Brain microvascular endothelial cell (primary cell): ENCODE measurements around the gene PDIA4.

Experiments
- DNase-seq: peaks from one replicate; pipeline ENCODE4 v3.0.0-alpha.2; 2020
- H3K27ac ChIP-seq: fragments of 250-450 bp; sonication (Bioruptor Pico); 2 replicates; pipeline ENCODE4 v1.5.1; 2020; ENCODE audit warnings: mild to moderate bottlenecking, moderate library complexity
- H3K27me3 ChIP-seq: fragments of 250-450 bp; sonication (Bioruptor Pico); replicated peaks from 2 replicates; pipeline ENCODE4 v1.5.1; 2020; ENCODE audit warnings: mild to moderate bottlenecking
- H3K36me3 ChIP-seq: fragments of 250-450 bp; sonication (Bioruptor Pico); replicated peaks from 2 replicates; pipeline ENCODE4 v1.5.1; 2020; ENCODE audit warnings: mild to moderate bottlenecking
- H3K4me3 ChIP-seq: 2 replicates; pipeline ENCODE4 v1.5.1; 2011; ENCODE audit warnings: low read depth, mild to moderate bottlenecking, control low read depth, low read length, moderate library complexity
- CTCF ChIP-seq: IDR thresholded peaks from 2 replicates; pipeline ENCODE4 v1.5.1; 2011; ENCODE audit warnings: low read depth, mild to moderate bottlenecking, moderate library complexity, low read length, control low read depth, inconsistent platforms; ENCODE audit errors: missing control alignments
- in situ Hi-C: cut with HindIII; loops from 2 replicates; pipeline ENCODE4 v1.10.0; 2017; ENCODE audit warnings: low sequenced_read_pairs, low pct_ligation_motif_present

PDIA4 gene

DNA sequence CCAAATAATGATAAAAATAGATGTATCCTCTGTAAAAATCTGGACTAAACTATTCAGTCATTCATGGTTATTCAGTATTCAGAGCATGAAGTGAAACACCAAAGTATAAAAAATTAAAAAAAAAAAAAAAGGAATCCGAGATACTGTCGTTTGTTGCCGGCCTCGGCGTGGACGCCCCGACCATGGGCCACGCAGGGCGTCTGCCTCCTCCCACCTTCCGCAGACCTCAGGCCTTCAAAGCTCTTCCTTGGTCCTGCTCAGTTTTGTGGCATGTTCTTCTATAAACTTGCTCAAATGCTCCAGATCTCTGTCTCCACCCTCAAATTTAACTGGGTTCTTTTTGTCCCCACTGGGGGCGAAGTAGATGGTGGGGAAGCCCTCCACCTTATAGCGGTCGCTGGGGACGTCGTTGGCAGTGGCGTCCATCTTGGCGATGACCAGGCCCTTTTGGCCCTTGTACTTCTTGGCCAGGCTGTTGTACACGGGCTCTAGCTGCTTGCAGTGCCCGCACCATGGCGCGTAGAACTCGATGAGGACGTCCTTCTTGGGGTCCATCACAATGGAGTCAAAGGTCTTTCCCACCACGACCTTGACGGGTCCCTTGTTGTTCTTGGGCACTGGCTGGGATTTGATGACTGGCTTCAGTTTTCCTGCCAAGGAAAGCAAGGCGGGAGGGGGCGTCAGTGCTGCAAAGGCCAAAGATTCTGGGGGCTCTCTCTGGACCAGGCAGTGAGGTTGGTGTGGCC, 24.6 kb downstream of the PDIA4 start:
- peaks cover 66% of the 10 kb centered on the region for H3K36me3 ChIP-seq

GRCh38 chr7:149003018-149003417, 25.3 kb downstream of the PDIA4 start:
- peaks cover 61% of the 10 kb centered on the region for H3K36me3 ChIP-seq
- no peak overlapping the region for H3K27ac ChIP-seq
- DNase-seq = no peak
- in situ Hi-C loops = no loop called here
- H3K27me3 ChIP-seq = no peaks in the 10 kb centered on the region
- H3K4me3 ChIP-seq = no peak overlapping the region
- no peak for TF ChIP-seq CTCF

More for the DNA sequence above, 24.6 kb downstream of the PDIA4 start:
- in situ Hi-C loops = no loop called here
- TF ChIP-seq CTCF = no peak
- DNase-seq = no peak
- H3K27ac ChIP-seq = no peak overlapping the region
- H3K27me3 ChIP-seq = no peaks in the 10 kb centered on the region
- H3K4me3 ChIP-seq = no peak overlapping the region

GRCh38 chr7:149002604-149003003, 25.7 kb downstream of the PDIA4 start:
- TF ChIP-seq CTCF = no peak
- Histone ChIP-seq H3K27ac (no peak overlapping the region), H3K27me3 (no peaks in the 10 kb centered on the region), H3K4me3 (no peak overlapping the region), H3K36me3 (peaks cover 57% of the 10 kb centered on the region)
- no peak for DNase-seq
- in situ Hi-C loops = no loop called here

DNA sequence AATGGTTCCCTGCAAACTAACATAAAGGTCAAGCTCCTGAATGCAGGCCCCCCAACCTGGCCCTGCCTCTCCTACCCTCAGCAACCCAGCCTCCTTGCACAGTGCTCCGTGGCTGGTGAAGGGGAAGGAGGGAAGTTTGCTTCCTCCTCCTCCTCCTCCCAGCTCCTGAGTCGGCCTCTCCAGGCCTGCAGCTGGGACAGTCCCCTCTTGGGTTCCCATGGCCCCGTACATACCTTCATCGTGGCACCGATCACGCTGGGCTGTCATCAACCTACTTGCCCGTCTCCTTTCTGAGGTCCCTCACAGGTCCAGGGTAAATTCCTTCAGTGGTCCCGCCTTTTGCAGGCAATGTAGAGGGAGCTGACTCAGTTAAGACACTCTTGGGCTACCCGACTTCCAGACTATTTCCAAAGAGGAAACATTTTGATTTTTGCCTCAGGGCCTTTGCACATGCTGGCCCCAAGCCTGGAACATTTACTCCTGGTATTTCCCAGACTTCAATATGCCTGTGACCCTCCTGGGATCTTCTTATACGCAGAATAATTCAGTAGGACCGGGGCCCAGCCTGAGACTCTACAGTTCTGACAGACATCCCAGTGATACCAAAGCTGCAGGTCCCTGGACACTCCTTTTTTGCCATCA, 26.8 kb downstream of the PDIA4 start:
- Histone ChIP-seq H3K4me3 (no peak overlapping the region), H3K27me3 (no peaks in the 10 kb centered on the region), H3K36me3 (peaks cover 47% of the 10 kb centered on the region), H3K27ac (no peak overlapping the region)
- in situ Hi-C loops = no loop called here
- TF ChIP-seq CTCF = no peak
- DNase-seq = no peak

GRCh38 chr7:149000961-149001360, 27.3 kb downstream of the PDIA4 start:
- DNase-seq = no peak
- no peaks in the 10 kb centered on the region for H3K27me3 ChIP-seq
- no peak overlapping the region for H3K27ac ChIP-seq
- H3K36me3 ChIP-seq = peaks cover 41% of the 10 kb centered on the region
- no peak overlapping the region for H3K4me3 ChIP-seq
- no peak for TF ChIP-seq CTCF
- in situ Hi-C loops = no loop called here
